Measurements from ENCODE around the gene NOP53. TPM values are rescaled to one million over a fixed set of nuclear protein-coding genes. Genes with fewer than 3 reads are reported as not detected.

The NOP53 gene
- total and polyA plus RNA-seq, 2 of the 4 experiments (the other 2 are of a cell fraction), result 59.5 to 83.2 TPM

GRCh38 chr19:47792616-47793015 lies 47.3 kb downstream of the NOP53 start:
- Histone ChIP-seq H3K56ac (ENCODE audit: extremely low read depth, insufficient read depth, low read length) (no peak overlapping the region), H3K9me1 (ENCODE audit: insufficient read depth, low read length) (no peaks in the 10 kb centered on the region), H2AK9ac (replicated peaks; ENCODE audit: low read depth, low read length, poor library complexity) (no peak overlapping the region), H2BK120ac (ENCODE audit: low read depth, low read length) (no peak overlapping the region), H3K4ac (ENCODE audit: low read depth, low read length) (no peak overlapping the region), H3K79me1 (ENCODE audit: low read depth in 1 of 2, low read length in 2 of 2) (no peaks in the 10 kb centered on the region), H3K14ac (replicated peaks; ENCODE audit: low read depth, low read length) (no peak overlapping the region), H3K4me3 (ENCODE audit: insufficient read depth, low read depth, low read length) (no peak overlapping the region), H2AFZ (replicated peaks; ENCODE audit: low read length, poor library complexity) (no peak overlapping the region), H3K36me3 (ENCODE audit: control insufficient read depth, insufficient read depth, low read length) (no peaks in the 10 kb centered on the region), H3K18ac (ENCODE audit: low read depth, low read length) (no peak overlapping the region), H3K9me3 (ENCODE audit: control insufficient read depth, insufficient read depth, low read length) (no peaks in the 10 kb centered on the region), H2BK20ac (ENCODE audit: low read depth, low read length) (no peak overlapping the region), H2AK5ac (ENCODE audit: low read depth, low read length) (no peak overlapping the region), H3K27me3 (ENCODE audit: control insufficient read depth, insufficient read depth, low read length) (no peaks in the 10 kb centered on the region; the same call in 1 of the 2 replicates), H3K27ac (ENCODE audit: insufficient read depth, low read length) (no peak overlapping the region), H3K23ac (ENCODE audit: low read depth, low read length) (no peak overlapping the region), H2BK15ac (ENCODE audit: low read depth, low read length) (no peak overlapping the region), H3K4me1 (ENCODE audit: control insufficient read depth, insufficient read depth, low read length) (no peaks in the 10 kb centered on the region), H4K20me1 (ENCODE audit: insufficient read depth, low read length) (no peaks in the 10 kb centered on the region), H3K9ac (ENCODE audit: low read depth, low read length) (no peak overlapping the region), H2BK5ac (ENCODE audit: low read depth, low read length, poor library complexity, severe bottlenecking) (no peak overlapping the region), H4K91ac (ENCODE audit: insufficient read depth, low read depth, low read length) (no peak overlapping the region), H4K5ac (ENCODE audit: low read depth, low read length) (no peak overlapping the region), H4K8ac (ENCODE audit: low read depth in 2 of 2, low read length in 2 of 2) (no peak overlapping the region), H3K4me2 (ENCODE audit: low read depth, low read length) (no peak overlapping the region)
- ChIA-PET CTCF (no interaction called here), POLR2A (ENCODE audit: unreplicated experiment) (no interaction called here)
- ATAC-seq (ENCODE audit: low read depth) (no peak), DNase-seq (no peak)
- intact Hi-C loops (cut with micrococcal nuclease), result no loop called here
- BruUV-seq (replicated peaks), result no TSS peak
- in situ Hi-C loops (cut with MboI; ENCODE audit: low sequenced_read_pairs), result no loop called here
- dilution Hi-C loops (cut with HindIII; ENCODE audit: low sequenced_read_pairs, unreplicated experiment), result no loop called here
- WGBS, 2 experiments (ENCODE audit: extremely low coverage in 2 of 2, insufficient read length in 1 of 2), result no CpG with 5 or more reads among the region's 1 CpG
- TF ChIP-seq RFX5 (IDR thresholded peaks at IDR 0.05; ENCODE audit: low read depth, low read length) (no peak), CHD1 (IDR thresholded peaks at IDR 0.05; ENCODE audit: low read depth, low read length) (no peak), NFE2L2 (IDR thresholded peaks at IDR 0.05; ENCODE audit: low read depth, low read length) (no peak), CEBPB (IDR thresholded peaks at IDR 0.05; ENCODE audit: low read depth, low read length) (no peak)

Measured in IMR-90 (cell line).